RWPE2 (cell line): ENCODE data around the gene FXN.

Experiments
- ATAC-seq: fragments of 200-7000 bp; cut with Tn5 transposase; 3 replicates; pipeline ENCODE4 v1.9.1; 2021; ENCODE audit warnings: low read depth
- DNase-seq: peaks from one replicate; pipeline ENCODE4 v3.0.0-alpha.2; 2020; ENCODE audit warnings: low spot score
- H3K27ac ChIP-seq: fragments of 450-650 bp; 2 replicates; pipeline ENCODE4 v1.5.1; 2017; ENCODE audit warnings: mild to moderate bottlenecking; ENCODE audit not compliant: poor library complexity, severe bottlenecking
- H3K27me3 ChIP-seq: fragments of 250-450 bp; sonication (Bioruptor Pico); 2 replicates; pipeline ENCODE4 v1.5.1; 2021; ENCODE audit warnings: mild to moderate bottlenecking, moderate library complexity; ENCODE audit not compliant: insufficient read depth, poor library complexity, severe bottlenecking
- H3K36me3 ChIP-seq: fragments of 250-450 bp; sonication (Bioruptor Pico); 2 replicates; pipeline ENCODE4 v1.5.1; 2020; ENCODE audit warnings: low read depth, mild to moderate bottlenecking, moderate library complexity
- H3K4me1 ChIP-seq: fragments of 250-450 bp; sonication (Bioruptor Pico); 2 replicates; pipeline ENCODE4 v1.5.1; 2021; ENCODE audit warnings: mild to moderate bottlenecking, moderate library complexity; ENCODE audit not compliant: insufficient read depth, poor library complexity, severe bottlenecking
- H3K4me3 ChIP-seq: fragments of 250-450 bp; sonication (Bioruptor Pico); 2 replicates; pipeline ENCODE4 v1.5.1; 2021; ENCODE audit warnings: mild to moderate bottlenecking, moderate library complexity; ENCODE audit not compliant: severe bottlenecking
- H3K9me3 ChIP-seq: fragments of 250-450 bp; sonication (Bioruptor Pico); 2 replicates; pipeline ENCODE4 v1.5.1; 2021; ENCODE audit warnings: mild to moderate bottlenecking, moderate library complexity; ENCODE audit not compliant: severe bottlenecking
- TF ChIP-seq, protein P1 (sequence below): fragments of 450-650 bp; IDR thresholded peaks from one replicate; pipeline ENCODE4 v1.5.1; 2017; ENCODE audit warnings: mild to moderate bottlenecking, moderate library complexity; ENCODE audit not compliant: poor library complexity, severe bottlenecking

The FXN gene

DNA sequence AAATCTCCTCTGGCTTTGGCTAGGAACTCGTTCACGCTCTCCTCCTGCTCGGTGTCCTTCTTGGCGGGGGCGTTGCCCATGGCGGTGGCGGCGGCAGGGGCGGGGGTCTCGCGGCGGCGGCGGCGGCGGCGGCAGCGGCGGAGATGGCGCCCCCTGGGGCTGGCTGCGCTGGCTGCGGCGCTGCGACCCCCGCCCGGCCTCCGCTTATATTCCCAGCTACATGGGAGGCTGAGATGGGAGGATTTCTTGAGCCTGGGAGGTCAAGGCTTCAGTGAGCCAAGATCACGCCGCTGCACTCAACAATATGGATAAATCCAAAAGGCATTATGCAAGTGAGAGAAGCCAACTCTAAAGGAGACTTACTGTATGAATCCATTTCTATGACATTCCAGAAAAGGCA lies 21.5 kb upstream of the FXN start, which contains the start of gene PRKACG:
Gene PRKACG, minus strand, starts transcription at position 101 of the 400 bp plus-strand sequence. Its CDS starts 21 bp downstream, at position 80.
- TF ChIP-seq, protein P1, sequence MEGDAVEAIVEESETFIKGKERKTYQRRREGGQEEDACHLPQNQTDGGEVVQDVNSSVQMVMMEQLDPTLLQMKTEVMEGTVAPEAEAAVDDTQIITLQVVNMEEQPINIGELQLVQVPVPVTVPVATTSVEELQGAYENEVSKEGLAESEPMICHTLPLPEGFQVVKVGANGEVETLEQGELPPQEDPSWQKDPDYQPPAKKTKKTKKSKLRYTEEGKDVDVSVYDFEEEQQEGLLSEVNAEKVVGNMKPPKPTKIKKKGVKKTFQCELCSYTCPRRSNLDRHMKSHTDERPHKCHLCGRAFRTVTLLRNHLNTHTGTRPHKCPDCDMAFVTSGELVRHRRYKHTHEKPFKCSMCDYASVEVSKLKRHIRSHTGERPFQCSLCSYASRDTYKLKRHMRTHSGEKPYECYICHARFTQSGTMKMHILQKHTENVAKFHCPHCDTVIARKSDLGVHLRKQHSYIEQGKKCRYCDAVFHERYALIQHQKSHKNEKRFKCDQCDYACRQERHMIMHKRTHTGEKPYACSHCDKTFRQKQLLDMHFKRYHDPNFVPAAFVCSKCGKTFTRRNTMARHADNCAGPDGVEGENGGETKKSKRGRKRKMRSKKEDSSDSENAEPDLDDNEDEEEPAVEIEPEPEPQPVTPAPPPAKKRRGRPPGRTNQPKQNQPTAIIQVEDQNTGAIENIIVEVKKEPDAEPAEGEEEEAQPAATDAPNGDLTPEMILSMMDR: no peak
- Histone ChIP-seq H3K4me3 (no peak within 1 kb of the TSS), H3K4me1 (no peaks in the 10 kb centered on the region), H3K27me3 (no peaks in the 10 kb centered on the region), H3K9me3 (no peaks in the 10 kb centered on the region), H3K27ac (no peak within 1 kb of the TSS), H3K36me3 (no peaks in the 10 kb centered on the region)
- ATAC-seq: no peak
- DNase-seq: no peak

DNA sequence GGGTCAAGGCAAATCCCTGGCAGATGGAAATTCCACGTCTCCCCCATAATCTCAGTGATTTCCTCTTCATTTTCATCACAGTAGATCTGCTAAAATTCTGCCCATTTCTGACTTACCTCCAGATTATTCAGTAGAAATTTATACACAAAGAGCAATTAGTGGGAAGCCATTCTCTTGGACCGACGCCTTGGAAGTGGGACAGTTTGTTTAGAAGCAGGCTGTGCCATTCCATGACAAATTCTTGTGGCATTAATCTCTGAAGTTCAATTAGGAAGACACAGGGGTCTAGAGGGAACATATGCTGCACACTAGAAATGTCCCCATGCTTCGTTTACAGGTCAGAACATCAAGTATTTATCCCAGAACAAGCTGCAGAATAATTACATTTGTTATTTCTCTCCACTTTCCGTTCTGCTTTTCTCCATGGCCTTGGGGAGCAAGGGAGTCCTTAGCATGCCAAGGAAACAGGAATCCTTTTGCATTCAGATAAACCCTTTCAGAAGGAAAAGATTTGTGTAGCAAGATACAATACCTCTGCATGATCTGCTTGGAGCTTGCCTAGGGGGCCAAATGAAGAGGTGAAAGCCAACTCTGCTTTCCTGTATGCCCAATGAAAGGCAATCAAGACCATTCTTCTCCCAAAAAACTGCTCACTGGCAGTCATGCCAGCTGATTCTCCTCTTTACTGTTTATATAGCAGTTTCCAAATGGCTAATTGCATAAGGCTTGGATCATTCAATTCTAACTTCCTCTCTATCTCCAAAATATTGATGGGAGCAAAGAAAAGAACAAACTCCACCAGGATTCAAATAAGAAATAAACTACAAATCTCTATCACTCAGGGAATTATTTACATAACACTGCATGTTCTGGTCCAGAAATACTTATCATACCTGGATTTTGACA lies 19.1 kb upstream of the FXN start:
- H3K4me3 ChIP-seq: no peak overlapping the region
- TF ChIP-seq, protein P1: no peak
- H3K9me3 ChIP-seq: no peaks in the 10 kb centered on the region
- no peak overlapping the region for H3K27ac ChIP-seq
- no peaks in the 10 kb centered on the region for H3K36me3 ChIP-seq
- ATAC-seq (no peak), DNase-seq (no peak)
- H3K27me3 ChIP-seq: no peaks in the 10 kb centered on the region
- no peaks in the 10 kb centered on the region for H3K4me1 ChIP-seq

DNA sequence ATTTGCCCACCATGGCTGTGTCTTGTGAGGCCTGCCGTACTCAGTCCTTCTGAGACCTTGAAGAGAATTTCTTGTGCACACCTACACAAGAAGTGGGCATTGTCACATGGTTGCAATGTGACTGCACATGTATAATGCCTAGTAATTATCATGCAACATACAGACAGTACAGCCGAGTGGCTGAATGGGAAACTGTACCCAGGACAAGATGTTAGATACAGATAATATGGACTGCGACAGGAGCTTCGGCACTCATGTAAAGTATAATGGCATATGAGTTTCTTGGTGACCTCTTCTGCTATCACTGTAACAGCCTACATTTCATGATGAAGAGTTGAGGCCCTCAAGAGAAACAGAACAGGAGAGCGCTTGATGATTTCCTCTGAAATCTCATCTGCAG lies 16.8 kb upstream of the FXN start:
- Histone ChIP-seq H3K36me3 (no peaks in the 10 kb centered on the region), H3K9me3 (no peaks in the 10 kb centered on the region), H3K27ac (no peak overlapping the region), H3K4me1 (no peaks in the 10 kb centered on the region), H3K4me3 (no peak overlapping the region), H3K27me3 (no peaks in the 10 kb centered on the region)
- DNase-seq (no peak), ATAC-seq (no peak)
- TF ChIP-seq, protein P1: no peak

DNA sequence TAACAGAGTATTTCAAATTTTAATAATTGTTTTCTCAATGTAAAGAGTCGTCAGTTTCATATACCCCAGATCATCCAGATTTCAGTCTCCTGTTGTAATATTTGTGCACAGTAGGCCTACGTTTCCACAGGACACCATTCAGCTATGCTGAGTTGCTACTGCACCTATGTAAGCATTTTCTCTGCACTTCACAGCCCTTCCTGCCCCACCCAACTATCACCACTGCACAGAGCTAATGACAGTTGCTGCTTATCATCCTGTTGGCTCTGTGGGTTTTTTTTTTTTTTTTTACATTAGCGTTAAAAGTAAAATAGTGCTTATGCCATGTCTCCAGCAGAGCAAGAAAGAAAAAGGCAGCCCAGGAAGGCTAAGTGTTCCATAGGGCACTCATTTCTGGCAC lies 15.7 kb upstream of the FXN start:
- DNase-seq (no peak), ATAC-seq (no peak)
- Histone ChIP-seq H3K9me3 (no peaks in the 10 kb centered on the region), H3K27ac (no peak overlapping the region), H3K4me3 (no peak overlapping the region), H3K27me3 (no peaks in the 10 kb centered on the region), H3K36me3 (no peaks in the 10 kb centered on the region), H3K4me1 (no peaks in the 10 kb centered on the region)
- TF ChIP-seq, protein P1: no peak
